ENCODE measurements around the gene NHLRC2. TPM values are rescaled to one million over a fixed set of nuclear protein-coding genes. Genes with fewer than 3 reads are reported as not detected.
"Not testable (repeated sequence)": the region's sequence is repeated elsewhere in the genome, so short reads cannot be mapped to it uniquely, and the experiment has no call there.

NHLRC2 gene, protein sequence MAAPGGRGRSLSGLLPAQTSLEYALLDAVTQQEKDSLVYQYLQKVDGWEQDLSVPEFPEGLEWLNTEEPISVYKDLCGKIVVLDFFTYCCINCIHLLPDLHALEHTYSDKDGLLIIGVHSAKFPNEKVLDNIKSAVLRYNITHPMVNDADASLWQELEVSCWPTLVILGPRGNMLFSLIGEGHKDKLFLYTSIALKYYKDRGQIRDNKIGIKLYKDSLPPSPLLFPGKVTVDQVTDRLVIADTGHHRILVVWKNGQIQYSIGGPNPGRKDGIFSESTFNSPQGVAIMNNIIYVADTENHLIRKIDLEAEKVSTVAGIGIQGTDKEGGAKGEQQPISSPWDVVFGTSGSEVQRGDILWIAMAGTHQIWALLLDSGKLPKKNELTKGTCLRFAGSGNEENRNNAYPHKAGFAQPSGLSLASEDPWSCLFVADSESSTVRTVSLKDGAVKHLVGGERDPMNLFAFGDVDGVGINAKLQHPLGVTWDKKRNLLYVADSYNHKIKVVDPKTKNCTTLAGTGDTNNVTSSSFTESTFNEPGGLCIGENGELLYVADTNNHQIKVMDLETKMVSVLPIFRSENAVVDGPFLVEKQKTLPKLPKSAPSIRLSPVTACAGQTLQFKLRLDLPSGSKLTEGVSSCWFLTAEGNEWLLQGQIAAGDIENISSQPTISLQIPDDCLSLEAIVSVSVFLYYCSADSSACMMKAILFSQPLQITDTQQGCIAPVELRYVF
- total RNA-seq = 10 to 100 TPM; 62.3 to 79.8 (median 69.9) TPM
- polyA plus RNA-seq = 14.9 TPM
- long read RNA-seq, donor 1, full-length matches to known transcripts = 17 of 43 reads
- long read RNA-seq, donor 1, partial matches to known transcripts = 12 of 43 reads
- long read RNA-seq, donor 1, other reads (novel, unspliced or antisense) = 14 of 43 reads
- long read RNA-seq, donor 2, full-length matches to known transcripts = 4 of 14 reads
- long read RNA-seq, donor 2, partial matches to known transcripts = 4 of 14 reads
- long read RNA-seq, donor 2, other reads (novel, unspliced or antisense) = 6 of 14 reads
- long read RNA-seq, donor 3, full-length matches to known transcripts = 15 of 47 reads
- long read RNA-seq, donor 3, partial matches to known transcripts = 14 of 47 reads
- long read RNA-seq, donor 3, other reads (novel, unspliced or antisense) = 18 of 47 reads
- long read RNA-seq, donor 4, full-length matches to known transcripts = 2 of 12 reads
- long read RNA-seq, donor 4, partial matches to known transcripts = 5 of 12 reads
- long read RNA-seq, donor 4, other reads (novel, unspliced or antisense) = 5 of 12 reads

DNA sequence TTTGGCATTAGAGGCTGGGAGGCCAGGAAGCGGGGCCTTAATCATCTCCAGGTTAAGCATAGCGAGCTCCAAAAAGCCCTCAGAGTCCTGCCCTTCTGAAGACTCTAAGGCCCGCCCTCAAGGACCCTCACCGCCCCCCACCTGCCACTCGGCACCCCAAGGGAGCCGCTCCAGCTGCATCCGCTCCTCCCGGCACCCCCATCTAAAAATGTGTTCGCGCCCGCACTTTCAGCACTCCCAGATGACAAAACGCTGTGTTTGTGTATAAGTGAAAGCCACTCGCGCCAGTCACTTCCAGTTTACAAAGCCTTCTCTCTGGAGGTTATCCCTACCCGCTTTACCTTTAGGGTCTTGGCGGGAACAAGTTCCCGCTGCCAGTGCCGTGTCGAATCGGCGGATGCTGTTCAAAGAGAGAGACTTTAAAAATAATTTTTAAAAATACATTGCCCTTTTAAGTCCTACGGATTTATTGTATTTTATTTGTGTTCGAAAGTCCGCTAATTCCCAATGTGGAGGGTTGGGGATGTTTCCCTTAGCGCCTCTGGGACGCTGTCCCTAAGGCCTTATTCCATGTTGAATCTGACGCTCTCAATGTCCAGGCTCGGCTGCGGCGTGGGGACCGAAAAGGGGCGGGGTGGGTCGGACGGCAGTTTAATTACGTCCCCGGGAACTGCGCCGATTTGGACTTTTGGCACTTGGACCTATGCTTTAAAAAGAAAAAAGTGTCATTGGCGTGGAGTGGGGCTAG, at the start of gene NHLRC2, which contains the start of gene DCLRE1A:
Gene NHLRC2, plus strand, starts transcription at position 649 of the 748 bp plus-strand sequence. CDS start 212 bp downstream, outside the sequence.
Gene DCLRE1A, minus strand, starts transcription at position 70 of the 748 bp plus-strand sequence. CDS start 900 bp downstream, outside the sequence.
- no peaks in the 10 kb centered on the region for H3K9me3 ChIP-seq (ENCODE audit: control insufficient read depth, low read length)
- no peaks in the 10 kb centered on the region for H3K27me3 ChIP-seq (ENCODE audit: control insufficient read depth, insufficient read depth)
- ATAC-seq (peak; percentile 90 to 93), DNase-seq (peak; percentile 82 to 93 (median 92))
- WGBS = under 1% methylated on average over 39 of the region's 39 CpGs
- peak within 1 kb of the TSS; percentile 57 for H3K4me3 ChIP-seq (ENCODE audit: low read length)
- intact Hi-C loops (cut with DNase I) = loop anchor here in 1 of 4 donors (10.0 kb wide), 1 partner anchor 191 kb away; the partner anchor contains the start of gene ADRB1
- peaks cover 2% of the 10 kb centered on the region for H3K4me1 ChIP-seq (ENCODE audit: control insufficient read depth, insufficient read depth, low read length)
- peak within 1 kb of the TSS; percentile 95 for H3K27ac ChIP-seq (ENCODE audit: low read length)

DNA sequence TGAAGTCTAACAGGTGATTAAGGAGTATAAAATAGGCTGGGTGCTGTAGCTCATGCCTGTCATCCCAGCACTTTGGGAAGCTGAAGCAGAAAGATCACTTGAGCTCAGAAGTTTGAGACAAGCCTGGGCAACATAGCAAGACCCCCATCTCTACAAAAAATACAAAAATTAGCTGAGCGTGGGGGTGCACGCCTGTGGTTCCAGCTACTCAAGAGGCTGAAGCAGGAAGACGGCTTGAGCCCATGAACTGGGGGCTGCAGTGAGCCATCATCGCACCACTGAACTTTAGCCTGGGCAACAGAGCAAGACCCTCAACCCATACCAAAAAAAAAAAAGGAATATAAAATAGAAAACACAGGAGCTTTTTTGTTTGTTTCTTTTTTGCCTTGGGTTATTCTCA, 48.0 kb upstream of the NHLRC2 start:
- intact Hi-C loops (cut with DNase I) = no loop called here
- no peaks in the 10 kb centered on the region for H3K4me1 ChIP-seq (ENCODE audit: control insufficient read depth, insufficient read depth, low read length)

DNA sequence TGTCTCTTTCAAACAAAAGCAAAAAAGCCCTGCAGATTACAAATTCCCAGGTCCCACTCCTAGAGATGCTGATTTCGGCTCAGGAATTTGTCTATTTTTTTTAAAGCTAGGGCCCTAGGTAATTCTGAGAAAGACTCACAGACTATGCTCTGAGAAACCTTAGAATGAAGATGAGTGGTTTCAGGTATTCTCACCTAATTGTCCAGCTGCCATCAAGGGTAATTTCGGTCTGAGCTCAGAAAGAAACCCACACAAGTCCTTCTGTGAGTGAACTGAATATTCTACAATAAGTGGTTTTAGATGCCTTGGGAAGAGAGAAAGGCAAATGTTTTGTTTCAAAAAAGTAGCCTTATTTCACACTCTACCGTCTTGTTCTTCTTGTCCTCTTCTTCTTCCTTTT, 46.3 kb upstream of the NHLRC2 start:
- Histone ChIP-seq H3K27me3 (ENCODE audit: control insufficient read depth, insufficient read depth) (no peaks in the 10 kb centered on the region), H3K4me1 (ENCODE audit: control insufficient read depth, insufficient read depth, low read length) (no peaks in the 10 kb centered on the region), H3K9me3 (ENCODE audit: control insufficient read depth, low read length) (no peaks in the 10 kb centered on the region), H3K4me3 (ENCODE audit: low read length) (no peak overlapping the region), H3K27ac (ENCODE audit: low read length) (no peak overlapping the region)
- ATAC-seq (no peak), DNase-seq (no peak)
- intact Hi-C loops (cut with DNase I) = no loop called here
- WGBS = 84% methylated on average over 3 of the region's 3 CpGs

More for the DNA sequence above, 48.0 kb upstream of the NHLRC2 start:
- H3K27me3 ChIP-seq (ENCODE audit: control insufficient read depth, insufficient read depth) = no peaks in the 10 kb centered on the region
- no peak overlapping the region for H3K27ac ChIP-seq (ENCODE audit: low read length)
- no peaks in the 10 kb centered on the region for H3K9me3 ChIP-seq (ENCODE audit: control insufficient read depth, low read length)
- no peak for ATAC-seq
- 96% methylated on average over 4 of the region's 4 CpGs for WGBS
- H3K4me3 ChIP-seq (ENCODE audit: low read length) = no peak overlapping the region
- DNase-seq = no peak

DNA sequence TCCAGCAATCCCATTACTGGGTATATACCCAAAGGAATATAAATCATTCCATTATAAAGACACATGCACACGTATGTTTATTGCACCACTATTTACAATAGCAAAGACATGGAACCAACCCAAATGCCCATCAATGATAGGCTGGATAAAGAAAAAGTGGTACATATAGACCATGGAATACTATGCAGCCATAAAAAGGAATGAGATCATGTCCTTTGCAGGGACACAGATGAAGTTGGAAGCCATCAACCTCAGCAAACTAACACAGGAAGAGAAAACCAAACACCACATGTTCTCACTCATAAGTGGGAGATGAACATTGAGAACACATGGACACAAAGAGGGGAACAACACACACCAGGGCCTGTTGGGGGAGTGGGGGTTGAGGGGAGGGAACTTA, 39.8 kb upstream of the NHLRC2 start:
- intact Hi-C loops (cut with DNase I); H3K4me1 ChIP-seq (ENCODE audit: control insufficient read depth, insufficient read depth, low read length); H3K27ac ChIP-seq (ENCODE audit: low read length); H3K9me3 ChIP-seq (ENCODE audit: control insufficient read depth, low read length); H3K4me3 ChIP-seq (ENCODE audit: low read length); H3K27me3 ChIP-seq (ENCODE audit: control insufficient read depth, insufficient read depth); DNase-seq; ATAC-seq: not testable (repeated sequence)
- 97% methylated on average over 1 of the region's 1 CpG for WGBS

DNA sequence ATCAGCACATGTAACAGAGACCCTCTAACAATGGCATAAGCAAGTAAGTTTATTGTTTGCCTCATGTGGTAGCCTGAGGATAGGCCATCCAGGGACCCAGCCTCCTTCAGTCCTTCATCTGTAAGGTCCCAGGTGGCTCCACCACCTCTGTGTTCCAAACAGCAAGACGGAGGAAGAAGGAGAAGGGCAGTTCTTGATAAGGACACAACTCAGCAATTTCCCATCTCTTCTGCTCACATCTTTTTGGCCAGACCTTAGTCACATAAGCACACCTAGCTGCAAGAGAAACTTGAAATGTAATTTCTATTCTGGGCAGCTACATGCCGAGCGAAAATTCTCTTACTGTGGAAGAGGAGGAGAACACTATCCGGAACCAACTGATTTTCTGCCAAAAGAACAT, 34.5 kb upstream of the NHLRC2 start:
- intact Hi-C loops (cut with DNase I) = no loop called here

DNA sequence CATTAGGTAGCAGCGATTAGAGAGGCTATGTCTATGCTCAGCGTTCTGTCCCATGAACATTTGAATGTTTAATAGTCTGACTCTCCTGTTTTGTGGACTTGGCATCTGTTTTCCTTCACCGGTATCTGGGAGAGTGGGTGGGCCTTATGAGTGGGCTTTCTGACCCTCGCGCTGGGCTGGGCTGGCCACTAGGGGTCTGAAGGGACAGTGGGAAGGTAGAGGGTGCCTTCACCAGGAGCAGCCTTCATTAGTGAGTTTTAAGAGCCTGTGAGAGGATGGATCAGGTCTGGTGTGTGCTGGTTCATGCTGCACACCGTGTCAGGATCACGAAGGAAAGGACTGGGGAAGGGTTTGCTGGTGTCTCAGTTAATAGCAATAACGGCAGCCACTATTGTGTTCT, 34.0 kb upstream of the NHLRC2 start:
- no peak overlapping the region for H3K4me3 ChIP-seq (ENCODE audit: low read length)
- no peak for DNase-seq
- intact Hi-C loops (cut with DNase I) = no loop called here
- no peak overlapping the region for H3K27ac ChIP-seq (ENCODE audit: low read length)
- 53% methylated on average over 8 of the region's 8 CpGs for WGBS
- no peaks in the 10 kb centered on the region for H3K9me3 ChIP-seq (ENCODE audit: control insufficient read depth, low read length)
- no peaks in the 10 kb centered on the region for H3K27me3 ChIP-seq (ENCODE audit: control insufficient read depth, insufficient read depth)
- ATAC-seq = no peak
- H3K4me1 ChIP-seq (ENCODE audit: control insufficient read depth, insufficient read depth, low read length) = peaks cover 5% of the 10 kb centered on the region

More for the DNA sequence above, 34.5 kb upstream of the NHLRC2 start:
- no peak for DNase-seq
- H3K27ac ChIP-seq (ENCODE audit: low read length) = no peak overlapping the region
- H3K4me1 ChIP-seq (ENCODE audit: control insufficient read depth, insufficient read depth, low read length) = peaks cover 5% of the 10 kb centered on the region
- H3K4me3 ChIP-seq (ENCODE audit: low read length) = no peak overlapping the region
- ATAC-seq = no peak
- no peaks in the 10 kb centered on the region for H3K9me3 ChIP-seq (ENCODE audit: control insufficient read depth, low read length)
- H3K27me3 ChIP-seq (ENCODE audit: control insufficient read depth, insufficient read depth) = no peaks in the 10 kb centered on the region
- WGBS = 72% methylated on average over 4 of the region's 4 CpGs

DNA sequence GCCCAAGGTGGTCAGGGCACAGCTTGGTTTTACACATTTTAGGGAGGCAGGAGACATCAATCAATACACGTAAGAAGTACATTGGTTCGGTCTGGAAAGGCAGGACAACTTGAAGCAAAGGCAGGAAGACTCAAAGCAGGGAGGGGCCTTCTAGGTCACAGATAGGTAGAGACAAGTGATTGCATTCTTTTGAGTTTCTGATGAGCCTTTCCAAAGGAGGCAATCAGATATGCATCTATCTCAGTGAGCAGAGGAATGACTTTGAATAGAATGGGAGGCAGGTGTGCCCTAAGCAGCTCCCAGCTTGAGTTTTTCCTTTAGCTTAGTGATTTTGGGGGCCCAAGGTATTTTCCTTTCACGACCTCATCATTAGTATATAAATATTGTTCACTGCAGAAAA, 33.2 kb upstream of the NHLRC2 start:
- H3K4me1 ChIP-seq (ENCODE audit: control insufficient read depth, insufficient read depth, low read length); H3K27ac ChIP-seq (ENCODE audit: low read length); H3K27me3 ChIP-seq (ENCODE audit: control insufficient read depth, insufficient read depth); H3K9me3 ChIP-seq (ENCODE audit: control insufficient read depth, low read length); ATAC-seq; DNase-seq; H3K4me3 ChIP-seq (ENCODE audit: low read length); intact Hi-C loops (cut with DNase I): not testable (repeated sequence)
- WGBS = 79% methylated on average over 3 of the region's 3 CpGs

DNA sequence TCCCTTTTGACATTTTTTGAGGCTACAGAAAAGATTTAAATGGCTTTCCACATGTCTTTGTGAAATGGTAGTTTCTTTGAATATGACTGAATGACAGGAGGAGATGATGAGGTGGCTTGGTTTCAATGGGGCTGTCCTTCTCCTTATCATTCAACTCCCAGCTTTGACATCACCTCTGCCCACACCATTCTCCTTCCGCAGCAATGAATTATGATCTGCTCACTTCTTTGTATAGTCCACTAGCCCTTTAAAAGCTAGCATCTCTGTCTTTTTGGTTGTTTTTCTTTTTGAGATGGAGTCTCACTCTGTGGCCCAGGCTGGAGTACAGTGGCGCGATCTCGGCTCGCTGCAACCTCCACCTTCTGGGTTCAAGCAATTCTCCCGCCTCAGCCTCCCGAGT, 32.3 kb upstream of the NHLRC2 start:
- WGBS = 95% methylated on average over 7 of the region's 7 CpGs
- no peaks in the 10 kb centered on the region for H3K27me3 ChIP-seq (ENCODE audit: control insufficient read depth, insufficient read depth)
- ATAC-seq (no peak), DNase-seq (no peak)
- no peaks in the 10 kb centered on the region for H3K9me3 ChIP-seq (ENCODE audit: control insufficient read depth, low read length)
- H3K4me1 ChIP-seq (ENCODE audit: control insufficient read depth, insufficient read depth, low read length) = peaks cover 5% of the 10 kb centered on the region
- no peak overlapping the region for H3K27ac ChIP-seq (ENCODE audit: low read length)
- no peak overlapping the region for H3K4me3 ChIP-seq (ENCODE audit: low read length)
- intact Hi-C loops (cut with DNase I) = no loop called here

DNA sequence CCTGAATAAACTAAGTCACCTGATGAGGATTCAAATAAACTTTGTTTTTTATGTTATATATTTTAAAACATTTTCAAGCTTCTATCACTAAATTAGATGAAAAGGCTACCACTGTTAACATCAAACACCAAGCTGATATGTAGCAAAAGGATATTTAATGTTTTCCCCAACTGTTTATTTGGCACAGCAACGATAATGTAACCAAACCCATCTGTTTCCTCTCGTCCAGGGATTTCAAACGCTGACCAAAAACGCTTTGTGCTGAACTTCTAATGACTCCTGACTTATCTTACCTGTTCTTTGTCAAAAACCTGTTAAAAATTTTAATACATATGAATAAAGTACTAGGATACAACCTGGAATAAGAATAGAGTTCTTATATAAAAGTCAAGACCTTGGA, 31.1 kb upstream of the NHLRC2 start:
- H3K4me1 ChIP-seq (ENCODE audit: control insufficient read depth, insufficient read depth, low read length) = peaks cover 3% of the 10 kb centered on the region
- 42% methylated on average over 4 of the region's 4 CpGs for WGBS
- no peak overlapping the region for H3K27ac ChIP-seq (ENCODE audit: low read length)
- H3K27me3 ChIP-seq (ENCODE audit: control insufficient read depth, insufficient read depth) = no peaks in the 10 kb centered on the region
- no peak for ATAC-seq
- intact Hi-C loops (cut with DNase I) = no loop called here
- no peaks in the 10 kb centered on the region for H3K9me3 ChIP-seq (ENCODE audit: control insufficient read depth, low read length)
- no peak overlapping the region for H3K4me3 ChIP-seq (ENCODE audit: low read length)
- no peak for DNase-seq

DNA sequence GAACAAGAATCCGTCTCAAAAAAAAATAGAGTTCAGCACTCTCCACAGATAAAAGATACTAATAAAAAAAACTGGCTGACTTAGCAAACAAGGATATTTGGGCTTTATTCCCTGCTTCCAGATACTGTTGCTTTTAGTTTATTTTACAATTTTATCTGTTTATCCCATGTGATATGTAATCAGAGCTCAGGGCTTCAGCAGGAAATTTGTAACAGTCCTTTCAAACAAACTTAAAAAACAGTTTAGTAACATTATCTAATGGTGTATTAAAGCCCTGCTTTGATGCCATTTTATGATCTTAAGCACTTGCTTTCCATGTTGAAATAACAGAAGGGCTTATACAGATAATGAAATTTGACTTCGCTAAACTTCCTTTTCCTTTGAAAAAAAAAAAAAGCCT, 28.7 kb upstream of the NHLRC2 start:
- Histone ChIP-seq H3K27me3 (ENCODE audit: control insufficient read depth, insufficient read depth) (no peaks in the 10 kb centered on the region), H3K4me3 (ENCODE audit: low read length) (no peak overlapping the region), H3K4me1 (ENCODE audit: control insufficient read depth, insufficient read depth, low read length) (no peaks in the 10 kb centered on the region), H3K27ac (ENCODE audit: low read length) (no peak overlapping the region), H3K9me3 (ENCODE audit: control insufficient read depth, low read length) (no peaks in the 10 kb centered on the region)
- intact Hi-C loops (cut with DNase I) = no loop called here
- WGBS = 48% methylated on average over 2 of the region's 2 CpGs
- no peak for ATAC-seq
- no peak for DNase-seq
